T-helper 2 cell (primary cell): ENCODE results near the gene COX6B1.
A peak's percentile ranks its signal among the peaks of the same experiment; 100 is the strongest.
"Not testable (repeated sequence)": the region's sequence is repeated elsewhere in the genome, so short reads cannot be mapped to it uniquely, and the experiment has no call there.

ENCODE experiments used
- DNase-seq, 5 experiments: peaks; one replicate each; pipeline versions ENCODE4 v3.0.0 to v3.0.0-alpha.2; 2012 to 2022

The COX6B1 gene

DNA sequence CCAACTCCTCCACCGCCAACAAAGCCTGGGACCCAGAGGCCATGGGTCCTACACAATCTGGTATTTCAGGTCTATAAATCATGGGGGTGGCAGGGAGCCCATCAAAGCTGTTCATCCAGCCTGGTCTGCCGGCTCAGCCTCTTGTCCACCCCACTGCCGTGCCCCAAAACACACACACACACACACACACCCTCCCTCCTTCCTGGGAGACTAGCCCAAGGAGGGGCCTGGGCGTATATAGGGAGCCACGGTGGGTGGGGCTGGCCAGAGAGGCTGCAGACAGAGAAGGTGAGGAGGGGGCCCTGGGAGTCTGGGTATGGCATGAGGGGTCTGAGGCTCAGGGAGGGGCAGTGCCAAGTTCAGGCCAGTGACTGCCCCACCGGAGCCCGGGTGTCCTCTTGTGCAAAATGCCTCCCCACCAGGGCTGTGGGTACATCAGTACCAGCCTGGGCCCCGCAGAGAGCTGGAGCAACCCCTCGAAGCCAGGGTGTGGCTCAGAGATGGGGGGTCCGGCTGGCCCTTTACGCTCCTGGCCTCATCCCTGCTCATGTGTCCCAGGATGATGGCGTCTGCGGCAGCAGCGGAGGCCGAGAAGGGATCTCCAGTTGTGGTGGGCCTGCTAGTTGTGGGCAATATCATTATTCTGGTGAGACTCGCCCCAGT is 18.3 kb downstream of the COX6B1 start, which contains the start of gene UPK1A:
UPK1A (plus strand) TSS at position 267 of the 663 bp plus-strand sequence; CDS start at position 563, 296 bp downstream.
- no peak for DNase-seq

- no peak for DNase-seq
Observed at GRCh38 chr19:35669566-35669965, 21.4 kb downstream of the COX6B1 start.

- DNase-seq, result no peak
Observed at GRCh38 chr19:35669974-35670373, 21.9 kb downstream of the COX6B1 start.

GRCh38 chr19:35670686-35671085 is 22.6 kb downstream of the COX6B1 start:
- no peak for DNase-seq

GRCh38 chr19:35671818-35672217 is 23.7 kb downstream of the COX6B1 start:
- no peak for DNase-seq

DNA sequence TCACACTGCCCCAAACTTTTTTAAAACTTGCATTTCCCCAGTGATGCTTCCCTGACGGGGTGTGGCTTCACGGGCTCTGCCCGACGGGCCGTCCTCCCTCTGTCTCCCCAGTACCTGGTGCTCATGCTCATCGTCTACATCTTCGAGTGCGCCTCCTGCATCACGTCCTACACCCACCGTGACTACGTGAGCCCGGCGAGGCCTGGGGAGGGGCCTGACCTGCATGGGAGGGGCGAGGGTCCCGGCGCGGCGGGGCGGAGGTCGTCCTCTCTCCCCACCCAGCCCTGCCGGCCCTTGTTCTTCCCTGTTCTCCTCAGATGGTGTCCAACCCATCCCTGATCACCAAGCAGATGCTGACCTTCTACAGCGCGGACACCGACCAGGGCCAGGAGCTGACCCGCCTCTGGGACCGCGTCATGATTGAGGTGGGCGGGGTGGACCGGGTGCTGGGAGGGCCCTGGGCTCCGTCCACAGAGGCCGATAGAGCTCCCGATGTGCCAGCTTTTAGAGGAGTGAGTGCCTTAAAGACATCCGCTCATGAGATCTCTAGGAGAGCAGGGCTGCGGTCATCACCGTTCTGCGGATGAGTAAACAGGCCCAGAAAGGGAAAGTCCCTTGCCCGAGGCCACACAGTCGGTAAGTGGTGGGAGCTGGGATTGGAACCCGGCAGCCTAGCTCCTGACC is 25.1 kb downstream of the COX6B1 start:
- peak in 3 of 5 experiments; percentile 11 to 84 (median 40) for DNase-seq

- no peak for DNase-seq
Observed at GRCh38 chr19:35675589-35676140, 27.5 kb downstream of the COX6B1 start.

DNA sequence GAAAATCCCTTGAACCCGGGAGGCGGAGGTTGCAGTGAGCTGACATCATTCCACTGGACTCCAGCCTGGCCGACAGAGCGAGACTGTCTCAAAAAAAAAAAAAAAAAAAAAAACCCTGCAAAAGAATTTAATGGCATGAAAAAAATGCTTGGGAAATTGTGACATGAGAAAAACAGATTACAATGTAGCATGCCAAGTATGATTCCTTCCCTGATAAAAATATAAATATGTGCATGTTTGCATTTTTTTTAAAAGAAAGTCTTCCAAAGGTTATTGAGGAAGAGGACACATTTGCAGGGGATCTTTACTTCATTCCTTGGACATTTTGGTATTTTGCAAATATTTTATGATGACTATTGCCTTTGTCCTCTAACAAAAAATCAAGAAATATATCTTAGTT is 41.7 kb downstream of the COX6B1 start:
- DNase-seq, result no peak

- not testable (repeated sequence) for DNase-seq
Observed at GRCh38 chr19:35691106-35691505, 43.0 kb downstream of the COX6B1 start.

GRCh38 chr19:35692010-35692409 is 43.9 kb downstream of the COX6B1 start:
- no peak for DNase-seq

- DNase-seq, result no peak
Observed at GRCh38 chr19:35693422-35693821, 45.3 kb downstream of the COX6B1 start.

GRCh38 chr19:35693835-35694599 is 45.9 kb downstream of the COX6B1 start:
- peak; percentile 63 to 90 (median 82) for DNase-seq

DNA sequence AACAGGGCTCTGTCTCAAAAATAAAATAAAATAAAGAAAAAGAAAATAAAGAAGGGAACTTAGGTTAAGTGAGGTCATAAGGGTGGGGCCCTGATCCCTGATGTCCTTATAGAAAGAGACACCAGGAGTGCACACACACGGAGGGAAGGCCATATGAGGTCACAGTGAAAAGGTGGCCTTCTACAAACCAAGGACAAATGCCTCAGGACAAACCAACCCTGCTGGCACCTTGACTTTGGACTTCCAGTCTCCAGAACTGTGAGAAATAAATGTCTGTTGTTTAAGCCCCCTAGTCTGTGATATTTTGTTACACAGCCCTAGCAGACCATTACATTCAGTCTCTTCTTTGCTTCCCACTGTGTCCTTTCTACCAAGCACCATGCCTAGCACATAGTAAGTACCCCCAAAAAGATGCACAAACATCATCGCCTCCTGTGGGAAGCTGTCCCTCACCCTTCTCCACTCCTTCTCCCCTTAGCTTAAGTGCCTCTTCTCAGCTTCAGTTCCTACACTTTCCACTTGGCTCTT is 47.8 kb downstream of the COX6B1 start:
- DNase-seq, result no peak

GRCh38 chr19:35696835-35697234 is 48.7 kb downstream of the COX6B1 start:
- DNase-seq, result no peak

- peak; percentile 76 to 99 (median 86) for DNase-seq
Observed at GRCh38 chr19:35702223-35703012, 54.3 kb downstream of the COX6B1 start.

- DNase-seq, result no peak
Observed at GRCh38 chr19:35703343-35703742, 55.2 kb downstream of the COX6B1 start.

- DNase-seq, result no peak
Observed at GRCh38 chr19:35704218-35704617, 56.1 kb downstream of the COX6B1 start, which contains the start of gene ZBTB32. TSS of gene ZBTB32 (plus strand) at chr19:35704558. CDS start at chr19:35714627, 10,069 bp downstream.
